Stimulated activated CD8-positive, alpha-beta memory T cell treated with anti-CD3 and anti-CD28 coated beads, Interleukin-12 subunit alpha, Interleukin-12 subunit beta, amount 100 ng/mL, for 24 hours (primary cell): ENCODE measurements around the gene ZBTB33.

Experiments used
- DNase-seq: peaks from one replicate; pipeline ENCODE4 v3.0.0-alpha.2; 2020; ENCODE audit errors: extremely low read depth

The ZBTB33 gene

GRCh38 chrX:120262859-120263708 is 12.5 kb downstream of the ZBTB33 start:
- DNase-seq: no peak

- no peak for DNase-seq
Observed at GRCh38 chrX:120264341-120264740, 13.7 kb downstream of the ZBTB33 start.

- no peak for DNase-seq
Observed at GRCh38 chrX:120269373-120270035, 18.9 kb downstream of the ZBTB33 start.

- no peak for DNase-seq
Observed at GRCh38 chrX:120270567-120270966, 20.0 kb downstream of the ZBTB33 start.

- DNase-seq: no peak
Observed at GRCh38 chrX:120271218-120271617, 20.6 kb downstream of the ZBTB33 start.

- no peak for DNase-seq
Observed at GRCh38 chrX:120274145-120274544, 23.5 kb downstream of the ZBTB33 start.

- no peak for DNase-seq
Observed at GRCh38 chrX:120274958-120275357, 24.3 kb downstream of the ZBTB33 start.

- DNase-seq: no peak
Observed at GRCh38 chrX:120281021-120281624, 30.5 kb downstream of the ZBTB33 start.

GRCh38 chrX:120281761-120282160 is 31.1 kb downstream of the ZBTB33 start:
- DNase-seq: no peak

- no peak for DNase-seq
Observed at GRCh38 chrX:120282697-120283096, 32.1 kb downstream of the ZBTB33 start.

GRCh38 chrX:120286733-120287512 is 36.3 kb downstream of the ZBTB33 start:
- no peak for DNase-seq

GRCh38 chrX:120287513-120288112 is 37.0 kb downstream of the ZBTB33 start:
- no peak for DNase-seq

GRCh38 chrX:120290107-120290506 is 39.5 kb downstream of the ZBTB33 start:
- DNase-seq: no peak

GRCh38 chrX:120291211-120291610 is 40.6 kb downstream of the ZBTB33 start:
- DNase-seq: no peak

- no peak for DNase-seq
Observed at GRCh38 chrX:120293015-120293414, 42.4 kb downstream of the ZBTB33 start.

GRCh38 chrX:120294651-120295050 is 44.0 kb downstream of the ZBTB33 start:
- no peak for DNase-seq

- no peak for DNase-seq
Observed at GRCh38 chrX:120297923-120298322, 47.3 kb downstream of the ZBTB33 start.

- DNase-seq: no peak
Observed at GRCh38 chrX:120299928-120300327, 49.3 kb downstream of the ZBTB33 start.

- DNase-seq: no peak
Observed at GRCh38 chrX:120301497-120301896, 50.9 kb downstream of the ZBTB33 start.

GRCh38 chrX:120301960-120302359 is 51.3 kb downstream of the ZBTB33 start:
- DNase-seq: no peak

- DNase-seq: no peak
Observed at GRCh38 chrX:120302434-120302833, 51.8 kb downstream of the ZBTB33 start.

- DNase-seq: no peak
Observed at GRCh38 chrX:120304256-120304655, 53.6 kb downstream of the ZBTB33 start.
